ENCODE data around the gene CBFA2T3. TPM values are rescaled to one million over a fixed set of nuclear protein-coding genes. Genes with fewer than 3 reads are reported as not detected.

Gene CBFA2T3
- total and polyA plus RNA-seq, 8 donors = 3.8 to 10.4 (median 5.4) TPM

DNA sequence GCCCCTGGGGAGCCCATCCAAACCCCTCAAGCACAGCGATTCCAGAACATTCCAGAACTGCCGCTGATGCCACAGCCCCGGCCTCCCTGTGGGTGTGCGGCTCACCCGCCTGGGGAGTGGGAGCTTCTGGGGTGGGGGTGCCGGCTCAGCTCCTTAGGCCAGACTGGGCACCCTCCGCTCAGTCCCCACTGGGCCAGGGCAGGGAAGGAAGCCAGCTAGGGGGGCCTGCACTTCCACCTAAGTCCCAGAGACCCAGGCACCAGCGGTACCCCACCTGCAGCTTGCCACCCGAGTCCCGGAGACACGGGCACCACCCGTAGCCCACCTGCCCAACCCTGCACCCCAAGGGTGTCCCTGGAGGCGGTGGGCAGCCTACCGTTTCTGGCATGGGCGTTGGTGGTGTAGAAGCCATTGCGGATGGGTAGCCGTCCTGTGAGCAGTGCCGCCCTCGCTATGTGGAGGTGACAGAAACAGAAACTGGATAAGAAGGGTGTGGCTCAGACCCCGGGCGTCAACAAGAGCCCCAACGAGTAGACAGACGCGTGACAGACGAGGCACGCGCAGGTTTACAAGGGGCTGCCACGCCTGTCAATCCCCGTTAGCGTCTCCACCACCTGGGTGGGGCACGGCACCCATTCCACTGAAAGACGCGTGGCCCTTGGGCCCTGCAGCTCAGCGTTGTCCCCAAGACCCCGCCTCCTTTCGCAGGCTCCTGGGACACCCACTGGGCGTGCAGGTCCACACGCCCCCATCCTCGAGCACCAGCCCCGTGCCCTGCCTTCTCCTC, 135.3 kb downstream of the CBFA2T3 start:
- Histone ChIP-seq H3K27me3 (no peaks in the 10 kb centered on the region), H3K9me3 (no peaks in the 10 kb centered on the region), H3K4me1 (peaks cover 0 to 16% of the 10 kb centered on the region in 2 donors), H3K4me3 (no peak overlapping the region), H3K36me3 (peaks cover 0 to 63% of the 10 kb centered on the region in 2 donors), H3K27ac (no peak overlapping the region)
- DNase-seq (no peak), ATAC-seq (no peak)
- intact Hi-C loops (cut with DNase I) = no loop called here
- TF ChIP-seq, protein P1, sequence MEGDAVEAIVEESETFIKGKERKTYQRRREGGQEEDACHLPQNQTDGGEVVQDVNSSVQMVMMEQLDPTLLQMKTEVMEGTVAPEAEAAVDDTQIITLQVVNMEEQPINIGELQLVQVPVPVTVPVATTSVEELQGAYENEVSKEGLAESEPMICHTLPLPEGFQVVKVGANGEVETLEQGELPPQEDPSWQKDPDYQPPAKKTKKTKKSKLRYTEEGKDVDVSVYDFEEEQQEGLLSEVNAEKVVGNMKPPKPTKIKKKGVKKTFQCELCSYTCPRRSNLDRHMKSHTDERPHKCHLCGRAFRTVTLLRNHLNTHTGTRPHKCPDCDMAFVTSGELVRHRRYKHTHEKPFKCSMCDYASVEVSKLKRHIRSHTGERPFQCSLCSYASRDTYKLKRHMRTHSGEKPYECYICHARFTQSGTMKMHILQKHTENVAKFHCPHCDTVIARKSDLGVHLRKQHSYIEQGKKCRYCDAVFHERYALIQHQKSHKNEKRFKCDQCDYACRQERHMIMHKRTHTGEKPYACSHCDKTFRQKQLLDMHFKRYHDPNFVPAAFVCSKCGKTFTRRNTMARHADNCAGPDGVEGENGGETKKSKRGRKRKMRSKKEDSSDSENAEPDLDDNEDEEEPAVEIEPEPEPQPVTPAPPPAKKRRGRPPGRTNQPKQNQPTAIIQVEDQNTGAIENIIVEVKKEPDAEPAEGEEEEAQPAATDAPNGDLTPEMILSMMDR (IDR thresholded peaks at IDR 0.05) = no peak

DNA sequence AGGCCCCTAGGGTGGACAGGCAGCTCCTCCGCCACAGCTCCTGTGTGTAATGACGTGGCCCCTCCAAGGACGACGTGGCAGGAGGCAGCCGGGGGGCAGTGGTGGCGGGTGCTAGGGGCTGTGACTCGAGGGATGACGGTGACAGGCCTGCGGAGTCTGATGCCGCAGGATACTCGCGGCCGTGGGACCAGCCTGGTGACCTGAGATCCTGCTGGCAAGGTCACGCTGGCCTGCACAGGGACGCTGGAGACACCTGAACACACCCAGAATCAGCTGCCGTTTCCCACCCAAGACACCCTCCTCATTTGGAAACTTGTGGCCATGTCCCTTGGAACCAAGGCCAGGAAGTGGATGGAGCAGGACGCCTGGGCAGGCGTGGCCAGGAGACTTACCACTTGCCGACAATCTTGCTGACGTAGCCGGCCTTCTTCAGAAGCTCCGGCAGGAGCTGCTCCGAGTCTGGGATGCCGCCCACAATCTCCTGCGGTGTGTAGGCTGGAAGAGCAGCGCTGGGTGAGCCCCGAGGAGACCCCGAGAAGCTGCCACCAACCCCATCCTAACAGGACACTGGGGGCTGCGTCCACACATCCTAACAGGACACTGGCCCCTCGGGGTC, 136.3 kb downstream of the CBFA2T3 start:
- ATAC-seq (no peak), DNase-seq (no peak)
- Histone ChIP-seq H3K27me3 (no peaks in the 10 kb centered on the region), H3K9me3 (no peaks in the 10 kb centered on the region), H3K4me3 (no peak overlapping the region), H3K36me3 (peaks cover 0 to 68% of the 10 kb centered on the region in 2 donors), H3K4me1 (peaks cover 0 to 16% of the 10 kb centered on the region in 2 donors), H3K27ac (peak overlapping the region in 1 of 2 donors; percentile 60)
- TF ChIP-seq, protein P1 (IDR thresholded peaks at IDR 0.05) = no peak
- intact Hi-C loops (cut with DNase I) = no loop called here

DNA sequence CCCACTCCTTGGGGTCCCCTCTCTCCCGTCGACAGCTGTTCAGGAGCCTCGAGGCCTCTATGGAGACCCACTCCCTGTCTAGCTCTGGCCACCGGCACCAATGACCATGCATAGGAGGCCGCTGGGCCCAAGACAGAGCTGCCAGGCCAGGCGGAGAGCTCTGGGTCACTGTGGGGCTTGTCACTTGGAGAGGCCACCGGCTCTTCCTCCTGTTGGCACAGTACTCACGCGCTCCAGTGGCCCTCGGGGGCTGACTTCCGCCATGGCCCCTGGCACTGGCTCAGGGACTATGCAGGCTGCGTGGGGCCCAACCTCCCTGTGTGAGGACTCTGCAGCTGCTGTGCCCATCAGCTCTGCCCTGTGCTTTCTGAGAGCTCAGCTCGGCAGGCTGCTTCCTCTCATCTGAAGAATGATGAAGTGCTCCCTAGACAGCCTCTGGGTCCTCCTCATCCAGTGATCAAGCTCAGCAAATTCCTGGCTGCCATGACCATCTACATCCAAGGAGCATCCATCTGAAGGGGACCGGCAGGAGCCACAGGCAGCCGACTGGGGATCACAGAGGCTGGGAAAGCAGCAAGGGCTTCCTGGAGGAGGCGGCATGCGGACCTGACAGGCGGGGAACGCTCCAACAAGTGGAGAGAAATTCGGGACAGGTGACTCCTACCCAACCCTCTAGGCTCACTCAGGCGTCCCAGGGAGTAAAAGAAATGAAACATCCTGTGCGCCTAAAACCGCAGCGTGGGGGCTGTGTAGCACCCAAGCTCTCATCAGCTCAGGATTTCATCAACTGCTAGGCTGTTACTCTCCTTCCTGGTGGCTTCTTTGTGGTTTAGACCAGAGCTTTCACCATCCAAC, 137.0 kb downstream of the CBFA2T3 start:
- peaks cover 0 to 75% of the 10 kb centered on the region in 2 donors for H3K36me3 ChIP-seq
- intact Hi-C loops (cut with DNase I) = no loop called here
- DNase-seq (no peak), ATAC-seq (no peak)
- peak overlapping the region in 1 of 2 donors; percentile 60 for H3K27ac ChIP-seq
- H3K4me3 ChIP-seq = no peak overlapping the region
- TF ChIP-seq, protein P1 (IDR thresholded peaks at IDR 0.05) = no peak
- H3K4me1 ChIP-seq = peaks cover 0 to 16% of the 10 kb centered on the region in 2 donors
- H3K27me3 ChIP-seq = no peaks in the 10 kb centered on the region
- H3K9me3 ChIP-seq = no peaks in the 10 kb centered on the region

DNA sequence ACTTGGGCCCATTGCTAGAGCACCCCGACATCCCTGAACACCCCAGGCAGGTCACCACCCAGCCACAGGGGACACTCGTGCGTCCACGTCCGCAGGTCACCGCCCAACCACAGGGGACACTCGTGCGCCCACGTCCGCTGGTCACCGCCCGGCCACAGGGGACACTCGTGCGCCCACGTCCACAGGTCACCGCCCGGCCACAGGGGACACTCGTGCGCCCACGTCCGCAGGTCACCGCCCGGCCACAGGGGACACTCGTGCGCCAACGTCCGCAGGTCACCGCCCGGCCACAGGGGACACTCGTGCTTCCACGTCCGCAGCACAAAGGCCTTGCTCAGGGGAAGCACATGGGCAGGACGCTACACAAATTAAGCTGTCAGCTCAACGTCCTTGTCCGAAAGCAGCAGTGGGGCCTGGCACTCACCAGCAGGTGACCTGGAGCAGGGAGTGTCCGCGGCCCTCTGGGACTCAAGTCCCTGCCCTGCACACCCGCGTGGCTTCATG, 137.9 kb downstream of the CBFA2T3 start:
- no peak for DNase-seq
- Histone ChIP-seq H3K9me3 (no peaks in the 10 kb centered on the region), H3K36me3 (peaks cover 0 to 81% of the 10 kb centered on the region in 2 donors), H3K4me3 (no peak overlapping the region), H3K27me3 (no peaks in the 10 kb centered on the region), H3K4me1 (peaks cover 0 to 16% of the 10 kb centered on the region in 2 donors), H3K27ac (no peak overlapping the region)
- TF ChIP-seq, protein P1 (IDR thresholded peaks at IDR 0.05) = no peak
- intact Hi-C loops (cut with DNase I) = no loop called here
- no peak for ATAC-seq
